GM18526 (cell line): Measurements from ENCODE around the gene DTL.

Source experiments
- POLR2A ChIP-seq: IDR thresholded peaks from 3 replicates; pipeline ENCODE4 v1.6.1; 2011; ENCODE audit not compliant: insufficient read length; ENCODE audit errors: extremely low read depth

The DTL gene

GRCh38 chr1:212104586-212105325 lies 69.2 kb downstream of the DTL start:
- no peak for TF ChIP-seq POLR2A

DNA sequence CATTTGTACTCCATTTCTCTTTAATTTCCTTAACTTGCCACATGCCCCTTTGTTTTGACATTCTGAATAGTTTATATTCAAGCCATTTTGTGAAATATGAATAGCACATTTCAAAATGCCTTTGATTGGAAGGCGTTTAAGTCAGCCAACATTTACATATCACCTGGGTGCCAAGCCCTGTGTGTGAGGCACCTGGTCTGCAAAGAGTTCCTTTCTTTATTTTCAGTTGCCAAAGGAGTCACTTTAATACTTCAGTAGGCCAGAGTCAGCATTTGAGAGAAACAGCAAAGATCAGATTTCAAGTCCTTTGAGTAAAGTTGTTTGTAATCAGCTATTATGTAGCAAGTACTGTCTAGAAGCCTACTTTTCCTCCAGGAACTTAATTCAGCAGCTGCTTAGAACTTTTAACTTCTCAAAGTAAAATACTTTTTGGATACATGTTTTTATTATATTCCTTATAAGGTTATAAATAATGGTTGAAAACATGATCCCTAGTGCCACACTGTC lies 70.8 kb downstream of the DTL start:
- TF ChIP-seq POLR2A: no peak

GRCh38 chr1:212107481-212107880 lies 71.9 kb downstream of the DTL start:
- TF ChIP-seq POLR2A: no peak

- no peak for TF ChIP-seq POLR2A
These were observed 72.6 kb downstream of the DTL start for GRCh38 chr1:212108187-212108586.

DNA sequence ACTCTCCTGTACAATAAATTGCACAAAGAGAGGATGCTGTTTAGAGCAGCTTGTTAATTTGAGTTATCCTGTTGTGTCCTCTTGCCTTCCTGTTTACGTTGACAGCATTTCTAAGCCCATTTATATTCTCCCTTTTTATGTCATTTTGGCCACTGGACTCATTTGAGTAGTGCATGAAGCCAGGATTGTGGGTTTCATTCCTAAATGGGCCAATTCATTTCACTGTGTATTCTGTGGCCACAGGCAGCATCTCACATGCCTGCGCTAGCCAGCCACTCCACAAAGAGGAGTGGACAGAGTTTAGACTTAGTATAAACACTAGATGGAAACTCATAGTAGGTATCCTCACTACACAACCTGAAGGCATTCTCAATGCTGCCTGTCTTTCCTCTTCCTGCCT lies 73.4 kb downstream of the DTL start:
- no peak for TF ChIP-seq POLR2A

- no peak for TF ChIP-seq POLR2A
These were observed 74.2 kb downstream of the DTL start for GRCh38 chr1:212109728-212110127.

DNA sequence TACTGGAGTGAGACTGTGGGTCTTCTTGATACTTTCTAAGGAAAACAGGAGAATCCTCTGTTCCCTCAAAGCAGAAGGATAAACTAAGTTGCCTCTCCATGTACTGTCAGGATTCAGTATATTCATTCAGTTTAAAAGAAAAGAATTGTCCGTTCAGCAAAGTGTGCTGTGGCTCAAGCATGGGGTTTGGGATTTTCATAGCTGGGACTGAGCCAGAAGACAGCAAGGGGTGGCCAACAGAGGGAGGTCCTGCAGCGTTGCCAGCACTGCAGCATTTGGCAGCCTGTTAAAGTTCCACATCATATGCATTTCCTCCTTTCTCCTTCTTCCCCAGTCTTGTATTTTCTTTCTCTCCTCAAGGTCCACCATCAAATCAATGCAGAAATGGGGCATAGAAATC lies 75.1 kb downstream of the DTL start:
- TF ChIP-seq POLR2A: no peak

DNA sequence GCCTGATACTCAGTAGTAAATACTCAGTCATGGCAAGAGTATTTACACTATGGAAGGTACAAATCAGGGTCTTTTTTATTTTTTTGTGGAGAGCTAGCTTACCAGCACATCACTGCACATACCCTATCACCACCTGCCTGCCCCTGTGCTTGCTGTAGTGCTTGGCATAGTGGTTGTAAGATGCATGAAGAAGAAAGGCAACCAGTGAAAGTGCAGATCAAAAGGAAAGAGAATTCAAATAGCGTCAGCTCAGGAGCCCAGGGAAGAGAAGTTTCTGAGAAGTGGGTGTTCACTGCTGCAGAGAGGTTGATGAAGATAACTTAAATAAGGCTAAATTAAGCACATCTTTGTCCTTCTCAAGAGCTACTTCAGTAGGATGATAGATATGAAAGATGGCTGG lies 76.0 kb downstream of the DTL start:
- TF ChIP-seq POLR2A: no peak

DNA sequence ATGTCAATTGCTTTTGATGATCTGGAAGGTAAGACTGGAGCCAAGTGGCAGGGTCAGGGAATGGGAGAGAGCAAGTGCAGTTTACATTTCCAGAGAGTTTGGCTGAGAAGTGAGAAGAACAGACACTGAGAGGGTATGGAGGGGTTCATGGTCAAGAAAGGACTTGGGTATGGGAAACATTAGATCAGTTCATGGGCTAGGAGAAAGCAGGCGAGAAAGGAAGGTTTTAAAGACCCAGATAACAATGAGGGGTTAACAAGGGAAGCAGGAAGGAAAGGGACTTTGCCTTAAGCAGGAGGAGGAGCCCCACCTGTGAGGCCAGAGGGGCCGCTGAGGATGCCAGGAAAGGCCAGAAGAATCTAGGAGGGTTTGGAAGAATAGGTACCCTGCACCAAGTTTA lies 78.2 kb downstream of the DTL start:
- no peak for TF ChIP-seq POLR2A

DNA sequence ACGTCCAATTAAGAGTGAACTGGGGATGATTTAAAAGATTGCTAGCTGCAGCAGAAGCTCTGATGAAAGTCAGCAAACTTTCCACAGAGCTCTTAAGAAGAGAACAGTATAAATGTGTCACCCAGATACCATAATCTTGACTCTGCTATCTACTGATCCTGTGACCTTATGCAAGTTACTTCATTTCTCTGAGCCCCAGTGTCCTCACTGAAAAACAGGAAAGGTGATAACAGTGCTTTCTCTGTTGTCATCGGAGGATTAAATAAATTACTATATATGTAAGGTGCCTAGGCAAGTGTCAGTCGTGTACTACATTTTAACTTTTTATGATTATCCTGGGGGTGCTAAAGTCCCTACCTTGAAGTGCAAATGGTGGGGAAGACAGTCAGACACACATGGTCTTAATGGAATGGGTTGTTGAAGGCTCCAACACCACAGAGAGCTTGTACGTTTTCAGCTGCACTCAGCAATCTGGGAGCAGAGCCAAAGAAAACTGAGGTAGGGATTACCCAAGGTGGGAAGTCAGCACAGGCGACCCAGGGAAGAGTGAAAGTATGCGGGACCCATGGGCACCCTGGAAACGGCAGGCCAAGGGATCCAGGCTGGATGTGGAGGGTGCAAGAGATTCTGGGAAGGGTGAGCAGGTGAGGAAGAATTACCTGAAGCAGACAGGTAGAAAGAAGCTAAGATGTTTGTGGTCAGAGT lies 82.8 kb downstream of the DTL start:
- TF ChIP-seq POLR2A: no peak

GRCh38 chr1:212118872-212119260 lies 83.3 kb downstream of the DTL start:
- no peak for TF ChIP-seq POLR2A

DNA sequence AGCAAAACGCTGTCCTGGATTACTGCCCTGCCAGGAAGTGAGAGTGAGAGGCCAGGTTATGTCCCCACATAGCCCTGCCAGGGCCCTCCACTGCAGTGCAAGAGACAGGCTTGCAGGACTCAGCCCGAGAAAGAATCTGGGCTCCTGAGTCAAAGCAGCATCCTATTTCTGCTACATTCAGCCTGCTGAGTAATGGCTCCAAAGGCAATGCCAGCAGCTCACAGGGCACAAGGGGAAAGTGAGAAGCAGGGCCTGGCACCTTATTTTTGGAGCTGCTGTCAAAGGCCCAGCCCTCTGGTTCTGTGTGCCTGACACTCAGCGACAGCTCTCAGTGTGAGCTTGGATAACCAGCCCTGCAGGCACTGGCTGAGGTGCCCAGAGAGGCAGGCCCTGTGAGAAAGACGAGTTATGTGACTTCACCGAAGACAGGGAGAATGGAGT lies 83.9 kb downstream of the DTL start:
- no peak for TF ChIP-seq POLR2A

GRCh38 chr1:212119863-212120262 lies 84.3 kb downstream of the DTL start:
- no peak for TF ChIP-seq POLR2A

DNA sequence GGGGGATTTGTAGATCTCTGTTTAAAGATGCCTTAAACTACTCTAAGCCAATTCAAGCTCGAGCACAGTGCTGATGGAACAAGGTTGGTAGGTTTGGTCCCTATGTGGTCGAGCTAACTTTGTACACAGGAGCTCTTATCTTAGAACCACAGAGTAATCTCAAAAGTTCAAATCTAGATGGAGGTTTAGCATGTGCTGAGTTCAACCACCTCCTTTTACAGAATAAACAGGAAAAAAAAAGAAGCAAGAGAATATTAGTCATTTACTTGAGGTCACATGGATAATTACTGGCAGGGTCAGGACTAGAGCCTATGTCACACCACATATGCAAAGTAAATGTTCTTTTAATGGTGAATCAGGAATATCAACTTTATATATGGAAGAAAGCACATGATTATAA lies 86.2 kb downstream of the DTL start:
- no peak for TF ChIP-seq POLR2A

DNA sequence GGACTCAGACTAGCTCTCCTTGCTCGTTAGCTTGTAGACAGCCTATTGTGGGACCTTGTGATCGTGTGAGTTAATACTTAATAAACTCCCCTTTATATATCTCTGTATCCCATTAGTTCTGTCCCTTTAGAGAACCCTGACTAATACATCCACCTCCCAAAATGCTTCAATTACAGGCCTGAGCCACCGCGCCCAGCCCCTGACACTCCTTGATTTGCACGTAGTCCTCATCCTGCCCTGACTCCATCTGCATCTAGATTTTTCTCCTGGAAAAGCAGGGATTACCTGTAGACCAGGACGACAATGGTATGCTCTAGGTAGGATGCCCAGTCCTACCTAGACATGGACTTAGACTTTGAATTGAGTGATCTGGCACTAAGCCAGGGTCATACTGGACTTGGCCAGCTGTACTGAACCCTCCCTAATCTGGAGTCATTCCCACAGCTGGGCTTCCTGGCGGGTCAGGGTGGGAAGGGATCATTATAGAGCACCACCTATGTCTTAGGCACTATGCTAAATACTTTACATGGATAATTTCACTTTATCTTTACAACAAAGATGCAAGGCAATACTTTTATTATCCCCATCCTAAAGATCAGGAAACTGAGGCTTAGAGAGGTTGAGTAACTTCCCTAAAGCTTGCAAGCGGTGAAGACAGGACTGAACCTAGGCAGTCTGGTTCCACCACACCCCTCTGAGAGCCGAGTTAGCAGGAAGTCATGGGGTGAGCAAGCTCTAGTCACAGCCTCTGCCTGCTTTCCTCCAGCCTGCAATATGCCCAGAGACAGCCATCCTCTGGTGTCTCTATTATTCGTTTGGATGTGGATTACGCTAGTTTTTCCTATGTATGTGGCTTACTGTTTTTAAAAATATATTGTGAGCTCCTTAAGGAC lies 89.4 kb downstream of the DTL start:
- TF ChIP-seq POLR2A: no peak
